HPDE6-E6E7 (cell line): Measurements from ENCODE around the gene VPS54.

Experiments used
- DNase-seq: peaks from one replicate; pipeline ENCODE4 v3.0.0; 2011; ENCODE audit warnings: missing footprints; ENCODE audit errors: extremely low spot score

VPS54 gene

GRCh38 chr2:64019083-64019974 is at the start of gene VPS54:
VPS54 (minus strand) TSS chr2:64019428; CDS start chr2:63983999, 35,429 bp downstream.
- peak; percentile 28 for DNase-seq

- no peak for DNase-seq
Measured at GRCh38 chr2:64067326-64067725, 48.1 kb upstream of the VPS54 start.

- DNase-seq, result no peak
Measured at GRCh38 chr2:64065516-64065915, 46.3 kb upstream of the VPS54 start.

GRCh38 chr2:64063924-64064331 is 44.7 kb upstream of the VPS54 start:
- no peak for DNase-seq

GRCh38 chr2:64063454-64063853 is 44.2 kb upstream of the VPS54 start:
- DNase-seq, result no peak

- no peak for DNase-seq
Measured at GRCh38 chr2:64062840-64063239, 43.6 kb upstream of the VPS54 start.

- DNase-seq, result no peak
Measured at GRCh38 chr2:64059270-64059669, 40.0 kb upstream of the VPS54 start.

GRCh38 chr2:64056021-64056420 is 36.8 kb upstream of the VPS54 start:
- peak; percentile 57 for DNase-seq

- DNase-seq, result no peak
Measured at GRCh38 chr2:64054161-64054915, 35.1 kb upstream of the VPS54 start.

- DNase-seq, result no peak
Measured at GRCh38 chr2:64052463-64053241, 33.4 kb upstream of the VPS54 start.

- peak; percentile 61 for DNase-seq
Measured at GRCh38 chr2:64049633-64050220, 30.5 kb upstream of the VPS54 start.

GRCh38 chr2:64045938-64046337 is 26.7 kb upstream of the VPS54 start:
- DNase-seq, result no peak

- no peak for DNase-seq
Measured at GRCh38 chr2:64040161-64040560, 20.9 kb upstream of the VPS54 start.

- DNase-seq, result no peak
Measured at GRCh38 chr2:64036034-64036705, 16.9 kb upstream of the VPS54 start.

GRCh38 chr2:64035072-64035942 is 16.1 kb upstream of the VPS54 start:
- no peak for DNase-seq

- no peak for DNase-seq
Measured at GRCh38 chr2:64029116-64029665, 10.0 kb upstream of the VPS54 start.

- no peak for DNase-seq
Measured at GRCh38 chr2:64025741-64026140, 6.5 kb upstream of the VPS54 start.

GRCh38 chr2:64024259-64024949 is 5.2 kb upstream of the VPS54 start:
- DNase-seq, result no peak
